A549 (cell line): ENCODE results near the gene AMOTL1.

ENCODE experiments used
- NPAS2 ChIP-seq: fragments of 250-450 bp; sonication (Bioruptor Pico); IDR thresholded peaks from 2 replicates; pipeline ENCODE4 v1.8.0; 2022; ENCODE audit warnings: mild to moderate bottlenecking, moderate library complexity, borderline replicate concordance
- TF ChIP-seq, protein P1 (sequence below): fragments of >200 bp; sonication (Bioruptor Twin); formaldehyde crosslinking; IDR thresholded peaks from 3 replicates; pipeline ENCODE4 v1.5.1; 2016
- TF ChIP-seq, protein P2 (sequence below): fragments of 200-600 bp; sonication (generic); IDR thresholded peaks from 2 replicates; pipeline ENCODE4 v1.6.1; 2016; ENCODE audit warnings: antibody characterized with exemption, mild to moderate bottlenecking, moderate library complexity

DNA sequence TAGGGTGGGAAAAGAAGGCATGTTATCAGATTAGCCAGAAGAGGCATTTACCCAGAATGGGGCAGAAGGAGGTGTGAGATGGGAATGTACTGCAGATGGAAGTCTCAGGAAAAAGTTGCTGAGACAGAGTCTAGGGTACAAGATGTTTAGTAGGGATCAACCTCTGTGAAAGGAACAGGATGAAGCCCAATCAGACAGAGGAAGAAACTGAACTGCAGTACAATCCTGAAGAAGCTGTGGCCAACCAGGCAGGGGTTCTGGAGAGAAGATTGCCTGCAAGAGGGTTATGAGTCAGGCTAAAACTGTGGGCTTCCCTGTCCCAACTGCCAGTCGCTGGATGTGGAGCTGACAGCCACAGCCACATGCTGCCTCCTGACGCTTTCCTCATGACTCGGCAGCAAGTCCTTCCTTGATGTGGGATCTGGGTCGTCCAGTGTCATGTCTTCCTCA is 141.2 kb downstream of the AMOTL1 start:
- TF ChIP-seq, protein P1, sequence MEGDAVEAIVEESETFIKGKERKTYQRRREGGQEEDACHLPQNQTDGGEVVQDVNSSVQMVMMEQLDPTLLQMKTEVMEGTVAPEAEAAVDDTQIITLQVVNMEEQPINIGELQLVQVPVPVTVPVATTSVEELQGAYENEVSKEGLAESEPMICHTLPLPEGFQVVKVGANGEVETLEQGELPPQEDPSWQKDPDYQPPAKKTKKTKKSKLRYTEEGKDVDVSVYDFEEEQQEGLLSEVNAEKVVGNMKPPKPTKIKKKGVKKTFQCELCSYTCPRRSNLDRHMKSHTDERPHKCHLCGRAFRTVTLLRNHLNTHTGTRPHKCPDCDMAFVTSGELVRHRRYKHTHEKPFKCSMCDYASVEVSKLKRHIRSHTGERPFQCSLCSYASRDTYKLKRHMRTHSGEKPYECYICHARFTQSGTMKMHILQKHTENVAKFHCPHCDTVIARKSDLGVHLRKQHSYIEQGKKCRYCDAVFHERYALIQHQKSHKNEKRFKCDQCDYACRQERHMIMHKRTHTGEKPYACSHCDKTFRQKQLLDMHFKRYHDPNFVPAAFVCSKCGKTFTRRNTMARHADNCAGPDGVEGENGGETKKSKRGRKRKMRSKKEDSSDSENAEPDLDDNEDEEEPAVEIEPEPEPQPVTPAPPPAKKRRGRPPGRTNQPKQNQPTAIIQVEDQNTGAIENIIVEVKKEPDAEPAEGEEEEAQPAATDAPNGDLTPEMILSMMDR: no peak
- TF ChIP-seq, protein P2, sequence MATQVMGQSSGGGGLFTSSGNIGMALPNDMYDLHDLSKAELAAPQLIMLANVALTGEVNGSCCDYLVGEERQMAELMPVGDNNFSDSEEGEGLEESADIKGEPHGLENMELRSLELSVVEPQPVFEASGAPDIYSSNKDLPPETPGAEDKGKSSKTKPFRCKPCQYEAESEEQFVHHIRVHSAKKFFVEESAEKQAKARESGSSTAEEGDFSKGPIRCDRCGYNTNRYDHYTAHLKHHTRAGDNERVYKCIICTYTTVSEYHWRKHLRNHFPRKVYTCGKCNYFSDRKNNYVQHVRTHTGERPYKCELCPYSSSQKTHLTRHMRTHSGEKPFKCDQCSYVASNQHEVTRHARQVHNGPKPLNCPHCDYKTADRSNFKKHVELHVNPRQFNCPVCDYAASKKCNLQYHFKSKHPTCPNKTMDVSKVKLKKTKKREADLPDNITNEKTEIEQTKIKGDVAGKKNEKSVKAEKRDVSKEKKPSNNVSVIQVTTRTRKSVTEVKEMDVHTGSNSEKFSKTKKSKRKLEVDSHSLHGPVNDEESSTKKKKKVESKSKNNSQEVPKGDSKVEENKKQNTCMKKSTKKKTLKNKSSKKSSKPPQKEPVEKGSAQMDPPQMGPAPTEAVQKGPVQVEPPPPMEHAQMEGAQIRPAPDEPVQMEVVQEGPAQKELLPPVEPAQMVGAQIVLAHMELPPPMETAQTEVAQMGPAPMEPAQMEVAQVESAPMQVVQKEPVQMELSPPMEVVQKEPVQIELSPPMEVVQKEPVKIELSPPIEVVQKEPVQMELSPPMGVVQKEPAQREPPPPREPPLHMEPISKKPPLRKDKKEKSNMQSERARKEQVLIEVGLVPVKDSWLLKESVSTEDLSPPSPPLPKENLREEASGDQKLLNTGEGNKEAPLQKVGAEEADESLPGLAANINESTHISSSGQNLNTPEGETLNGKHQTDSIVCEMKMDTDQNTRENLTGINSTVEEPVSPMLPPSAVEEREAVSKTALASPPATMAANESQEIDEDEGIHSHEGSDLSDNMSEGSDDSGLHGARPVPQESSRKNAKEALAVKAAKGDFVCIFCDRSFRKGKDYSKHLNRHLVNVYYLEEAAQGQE: no peak
- no peak for TF ChIP-seq NPAS2
